GM21737 (cell line): ENCODE results near the gene DCPS.
A peak's percentile ranks its signal among the peaks of the same experiment; 100 is the strongest.
"Not testable (repeated sequence)": the region's sequence is repeated elsewhere in the genome, so short reads cannot be mapped to it uniquely, and the experiment has no call there.

Experiments used
- ATAC-seq: cut with Tn5 transposase; IDR thresholded peaks from one replicate; pipeline ENCODE4 v1.9.1; 2021; ENCODE audit warnings: mild to moderate bottlenecking, moderate library complexity; ENCODE audit not compliant: unreplicated experiment

Gene DCPS

DNA sequence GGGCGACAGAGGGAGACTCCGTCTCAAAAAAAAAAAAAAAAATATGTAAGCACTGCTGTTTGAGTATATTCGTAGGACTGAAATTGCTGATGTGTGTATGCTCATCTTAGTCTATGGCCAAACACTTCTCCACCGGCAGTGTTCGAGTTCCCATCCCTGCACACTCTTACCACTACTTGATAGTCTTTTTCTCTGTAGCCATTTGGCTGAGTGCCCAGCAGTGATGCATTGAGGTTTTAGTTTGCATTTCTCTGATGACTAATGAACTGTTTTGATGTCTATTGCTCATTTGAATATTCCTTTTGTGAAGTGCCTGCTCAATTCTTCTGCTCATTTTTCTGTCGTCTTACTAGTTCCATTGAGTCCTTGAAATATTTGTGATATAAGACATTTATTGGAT is 19.0 kb upstream of the DCPS start:
- no peak for ATAC-seq

DNA sequence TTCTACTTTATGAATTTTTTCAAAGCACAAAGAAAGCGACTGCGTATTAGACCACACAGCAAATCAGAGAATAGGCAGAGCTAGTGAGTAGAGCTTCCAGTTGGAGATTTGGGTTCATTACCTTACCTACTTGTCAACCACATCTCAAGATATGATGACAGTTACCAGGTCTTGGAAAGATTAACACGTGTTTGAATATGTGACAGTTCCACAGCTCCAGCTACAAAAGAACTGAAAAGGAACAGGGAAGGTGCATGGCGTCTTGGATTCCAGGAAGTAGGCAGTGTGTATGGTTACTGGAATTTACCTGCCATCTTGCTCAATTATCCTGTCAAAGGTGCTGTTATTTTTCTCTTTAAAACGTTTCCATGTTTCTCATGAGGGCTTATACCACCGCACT is 15.6 kb upstream of the DCPS start:
- no peak for ATAC-seq

DNA sequence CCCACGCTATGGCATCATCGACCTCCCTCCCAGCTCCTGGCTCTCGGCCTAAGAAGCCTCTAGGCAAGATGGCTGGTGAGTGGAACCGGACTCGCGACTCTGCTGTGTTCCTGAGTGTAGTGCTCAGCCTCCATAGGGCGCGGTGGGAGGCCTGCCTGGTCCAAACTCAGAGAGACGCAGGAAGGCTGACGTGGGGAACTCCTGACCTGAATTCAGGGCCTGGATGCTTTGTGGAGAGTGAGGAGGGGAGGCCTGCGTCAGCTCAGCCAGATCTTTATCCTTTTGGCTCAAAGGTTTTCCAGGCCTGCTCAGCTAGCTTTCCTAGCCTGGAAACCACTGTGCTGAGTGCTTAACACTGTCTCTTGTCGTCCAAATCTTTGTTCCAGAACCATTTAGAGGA is 13.0 kb upstream of the DCPS start:
- ATAC-seq: no peak

DNA sequence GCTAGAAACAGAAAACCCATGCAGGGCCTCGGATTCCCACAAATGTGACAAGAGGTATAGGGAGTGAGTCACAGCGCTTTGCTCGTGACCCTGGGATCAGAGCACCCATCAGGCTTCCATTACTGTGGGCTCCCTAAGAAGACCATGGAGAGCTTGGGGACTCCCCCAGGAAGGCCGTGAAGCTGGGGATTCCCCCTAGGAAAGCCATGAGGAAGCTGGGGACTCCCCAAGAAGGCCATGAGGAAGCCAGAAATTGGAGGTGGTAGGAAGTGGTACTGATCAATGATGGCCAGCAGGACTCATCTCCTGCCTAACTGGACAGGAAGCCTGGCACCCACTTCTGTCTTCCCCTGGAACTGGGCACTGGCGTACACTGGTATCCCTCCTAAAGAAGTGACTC is 10.1 kb upstream of the DCPS start:
- no peak for ATAC-seq

DNA sequence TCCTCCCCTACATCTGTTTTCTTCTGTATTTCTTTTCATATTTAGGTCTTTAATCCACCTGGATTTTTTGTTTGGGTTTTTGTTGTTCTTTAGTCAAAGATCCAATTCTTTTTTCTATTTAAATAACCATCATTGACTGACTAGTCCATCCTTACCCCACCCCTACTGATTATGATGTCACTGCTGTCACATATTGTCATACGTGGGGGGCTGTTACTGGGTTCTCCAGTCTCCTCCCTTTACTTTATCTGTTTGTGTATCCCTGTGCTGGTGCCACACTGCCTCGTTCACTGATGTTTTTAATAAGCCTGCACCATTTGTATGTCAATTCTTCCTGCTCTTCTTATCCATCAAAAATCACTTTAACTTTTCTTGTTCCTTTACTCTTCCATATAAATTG is 6.9 kb upstream of the DCPS start:
- ATAC-seq: no peak

DNA sequence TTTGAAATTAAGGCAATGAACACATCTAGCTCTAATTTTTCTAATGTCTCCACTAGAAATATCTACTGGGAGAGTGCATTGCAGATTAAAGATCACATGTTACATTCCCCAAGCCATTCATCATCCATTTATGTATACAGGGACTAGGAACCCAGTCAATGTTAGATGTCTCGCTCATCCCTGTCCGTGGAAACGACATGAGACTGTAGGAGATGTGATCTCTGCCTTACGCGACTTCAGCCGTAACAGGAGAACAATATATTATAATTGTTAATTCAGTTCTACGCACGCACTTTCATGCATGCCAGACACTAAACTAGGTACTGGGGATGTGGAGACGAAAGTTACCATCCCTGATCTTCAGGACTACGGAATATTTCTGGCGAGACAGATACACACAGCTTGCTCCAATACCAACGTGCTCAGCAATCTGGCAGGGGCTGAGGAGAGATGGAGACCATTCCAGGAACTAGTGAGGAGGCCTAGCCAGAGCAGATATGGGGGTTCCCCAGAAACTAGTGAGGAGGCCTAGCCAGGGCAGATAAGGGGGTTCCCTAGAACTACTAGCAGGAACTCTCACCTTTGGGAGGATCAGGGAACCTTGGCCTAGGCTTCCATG is 706 bp downstream of the DCPS start:
- ATAC-seq: peak; percentile 27

DNA sequence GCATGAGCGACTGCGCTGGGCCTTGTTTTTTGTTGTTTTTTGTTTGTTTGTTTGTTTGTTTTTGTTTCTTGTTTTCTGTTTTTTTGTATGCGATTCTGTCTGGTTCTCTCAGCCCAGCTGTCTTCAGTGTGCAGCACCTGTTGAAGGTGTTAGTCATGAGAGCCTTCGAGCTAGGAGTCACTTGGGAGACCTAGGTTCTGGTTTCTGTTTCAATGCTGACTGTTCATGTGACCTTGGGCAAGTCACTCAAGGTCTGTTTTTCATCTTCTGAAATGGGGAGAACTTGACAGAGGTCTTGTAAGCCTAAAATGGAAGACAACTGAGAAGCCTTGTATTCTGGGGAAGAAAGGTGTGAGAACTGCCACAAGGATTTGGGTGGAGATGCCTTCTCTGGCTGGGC is 1.8 kb downstream of the DCPS start:
- ATAC-seq: no peak

DNA sequence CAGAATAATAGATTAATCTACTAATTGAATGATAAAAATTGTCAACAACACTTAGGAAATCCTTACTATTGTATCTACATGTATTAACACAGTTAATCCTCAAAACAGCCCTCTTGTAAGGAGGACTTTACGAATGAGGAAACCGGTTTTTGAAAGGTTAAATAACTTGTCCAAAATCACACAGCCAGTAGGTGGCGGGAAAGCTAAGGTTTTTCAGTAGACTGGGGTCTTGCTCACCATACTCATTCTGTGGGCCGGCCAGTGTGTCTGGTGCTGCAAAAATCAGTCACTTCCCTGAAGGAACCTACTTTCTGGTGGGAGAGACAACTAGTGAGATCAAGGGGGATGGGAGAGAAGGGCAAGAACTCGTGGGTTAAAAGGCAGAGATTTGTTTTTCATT is 3.8 kb downstream of the DCPS start:
- no peak for ATAC-seq

DNA sequence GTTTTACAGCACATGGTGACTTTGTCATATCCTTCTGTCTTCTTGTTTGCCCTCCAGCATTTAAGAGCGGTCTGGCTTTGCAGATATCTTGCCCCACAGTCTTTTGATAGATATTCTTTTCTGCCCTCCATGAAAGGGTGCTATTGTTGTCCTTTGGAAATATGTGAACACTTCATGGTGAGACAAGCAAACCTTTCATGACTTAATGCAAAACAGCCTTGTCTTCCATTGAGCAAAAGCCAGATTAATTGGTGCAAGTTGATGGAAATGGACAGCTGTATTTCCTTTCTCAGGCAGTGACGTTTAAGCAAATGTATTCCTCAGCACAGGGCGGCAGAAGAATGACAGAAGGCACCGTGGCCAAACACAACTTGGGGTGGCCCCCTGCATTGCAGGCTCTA is 4.4 kb downstream of the DCPS start:
- no peak for ATAC-seq

DNA sequence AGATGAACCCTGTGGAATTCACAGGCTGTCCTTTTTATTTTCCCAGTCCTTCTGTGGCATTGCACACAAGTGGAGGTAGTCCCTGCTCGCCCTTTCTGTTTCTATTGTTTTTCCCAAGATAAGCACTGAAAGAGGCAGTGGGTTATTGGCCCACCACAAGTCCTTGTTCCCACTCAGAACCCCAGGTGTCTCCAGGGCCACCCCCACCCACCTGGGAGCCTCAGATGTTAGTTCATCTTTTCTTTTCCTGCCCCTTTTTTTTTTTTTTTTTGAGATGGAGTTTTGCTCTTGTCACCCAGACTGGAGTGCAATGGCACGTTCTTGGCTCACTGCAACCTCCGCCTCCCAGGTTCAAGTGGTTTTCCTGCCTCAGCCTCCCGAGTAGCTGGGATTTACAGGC is 4.9 kb downstream of the DCPS start:
- not testable (repeated sequence) for ATAC-seq

DNA sequence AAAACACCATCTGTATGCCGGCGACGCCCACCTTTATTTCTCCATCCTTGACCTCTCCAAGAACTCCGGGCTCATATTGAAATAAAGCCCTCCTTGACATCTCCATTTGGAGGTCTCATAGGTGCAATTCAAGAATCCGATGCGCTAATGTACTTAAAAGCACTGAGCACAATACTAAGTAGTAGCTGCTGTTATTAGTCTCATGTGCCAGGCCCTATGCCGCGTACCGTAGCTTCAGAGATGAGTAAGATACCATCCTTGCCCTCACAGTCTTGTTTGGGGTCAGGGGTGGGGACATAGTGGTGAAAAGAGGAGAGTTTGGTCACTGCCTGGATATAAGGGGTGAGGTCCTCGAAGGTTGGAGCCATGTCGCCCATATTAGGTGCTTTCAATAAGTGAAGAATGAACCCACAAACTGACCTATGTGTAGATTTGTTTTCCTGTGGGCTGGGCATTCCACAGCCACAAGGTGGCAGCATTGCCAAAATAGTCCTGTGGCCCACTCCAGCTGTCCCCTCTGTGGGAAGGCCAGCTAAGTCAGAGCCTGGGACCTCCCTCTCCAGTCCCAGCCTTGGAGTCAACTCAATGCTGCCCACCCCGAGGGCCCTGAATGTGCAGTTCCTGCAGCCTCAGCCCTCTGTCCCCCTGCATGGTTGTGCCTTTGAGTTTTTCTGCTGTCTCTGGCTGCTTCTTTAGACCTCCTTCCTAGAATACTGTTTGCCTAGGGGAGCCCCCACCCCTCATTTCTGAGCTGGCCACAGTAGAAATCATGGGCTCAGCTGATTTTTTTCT is 6.5 kb downstream of the DCPS start:
- no peak for ATAC-seq

DNA sequence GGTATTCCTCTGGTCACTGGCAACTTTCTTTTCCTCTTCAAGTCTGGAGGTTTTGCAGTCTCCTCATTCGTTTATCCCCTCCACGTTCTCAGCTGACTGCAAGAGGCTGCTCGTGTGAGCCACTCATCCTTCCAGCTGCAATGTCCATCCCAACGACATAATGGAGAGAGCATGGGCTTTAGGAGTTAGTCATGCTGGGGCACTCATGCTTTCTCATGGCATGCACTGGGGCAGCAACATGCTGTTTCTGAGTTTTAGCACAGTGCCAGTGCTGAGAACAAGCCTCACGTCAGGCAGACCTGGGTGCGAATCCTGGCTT is 7.1 kb downstream of the DCPS start:
- no peak for ATAC-seq

DNA sequence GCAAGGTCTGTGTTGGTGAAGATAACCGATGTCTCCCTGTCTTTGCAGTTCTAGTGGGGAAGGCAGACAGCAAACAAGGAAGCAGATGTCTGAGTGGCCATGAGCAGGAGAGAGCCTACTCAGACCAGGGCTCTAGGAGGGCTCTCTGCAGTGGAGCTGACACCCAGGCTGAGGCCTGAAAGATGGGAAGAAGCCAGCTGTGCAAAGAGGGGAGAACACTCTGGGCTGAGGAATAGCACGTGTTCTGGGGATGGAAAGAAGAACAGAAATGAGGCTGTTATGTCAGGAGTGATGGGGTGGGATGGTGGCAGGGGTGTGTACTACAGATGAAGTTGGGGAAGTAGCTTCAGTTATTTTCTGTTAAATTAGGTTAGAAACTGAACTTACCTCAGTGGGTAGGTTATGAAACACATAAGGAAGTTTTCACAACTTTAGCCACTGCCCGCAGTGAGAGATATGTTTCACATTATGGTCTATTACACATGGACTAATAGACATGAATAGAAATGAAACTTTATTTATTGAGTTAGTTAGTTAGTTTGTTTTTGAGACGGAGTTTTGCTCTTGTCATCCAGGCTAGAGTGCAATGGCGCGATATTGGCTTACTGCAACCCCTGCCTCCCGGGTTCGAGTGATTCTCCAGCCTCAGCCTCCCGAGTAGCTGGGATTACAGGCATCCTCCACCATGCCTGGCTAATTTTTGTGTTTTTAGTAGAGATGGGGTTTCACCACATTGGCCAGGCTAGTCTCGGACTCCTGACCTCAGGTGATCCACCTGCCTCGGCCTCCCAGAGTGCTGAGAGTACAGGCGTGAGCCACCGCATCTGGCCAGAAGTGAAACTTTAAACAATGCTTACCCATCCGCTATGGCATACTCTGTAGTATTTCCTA is 7.8 kb downstream of the DCPS start:
- ATAC-seq: peak; percentile 72

DNA sequence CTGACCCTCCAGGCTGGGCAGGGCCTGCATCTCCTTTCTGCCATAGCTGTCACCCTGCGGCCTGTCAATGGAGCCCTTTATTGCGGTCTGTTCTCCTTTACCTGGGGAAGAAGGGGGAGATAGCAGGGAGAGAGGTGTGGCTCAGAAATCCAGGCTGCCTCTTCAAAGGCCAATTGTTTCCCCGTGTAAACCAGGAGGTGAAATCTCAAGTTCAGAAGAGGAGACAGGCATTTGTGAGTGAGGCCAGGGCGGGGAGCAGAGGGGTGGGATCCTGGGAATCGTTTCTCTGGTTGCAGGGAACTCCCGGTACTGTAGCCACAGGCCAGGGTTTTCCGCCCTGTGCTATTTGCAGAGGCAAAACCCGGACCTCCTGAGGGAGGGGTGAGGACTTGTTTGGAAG is 9.1 kb downstream of the DCPS start:
- ATAC-seq: no peak

DNA sequence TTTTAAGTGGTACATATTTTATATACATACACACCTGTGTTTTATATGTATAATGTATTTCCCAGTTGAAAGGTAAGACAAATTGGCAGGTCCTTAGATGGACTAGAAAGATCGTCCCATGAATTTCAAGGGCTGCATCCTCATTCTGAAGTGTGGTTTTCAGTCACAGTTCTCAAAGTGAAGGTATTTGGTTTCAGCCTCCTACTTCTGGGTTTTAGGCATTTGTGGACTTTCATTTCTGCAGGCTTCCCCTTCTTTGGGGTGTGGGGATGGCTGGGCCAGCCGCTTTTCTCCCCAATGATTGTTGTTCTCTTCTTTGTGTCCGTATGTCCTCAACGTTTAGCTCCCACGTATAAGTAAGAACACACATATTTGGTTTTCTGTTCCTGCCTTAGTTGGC is 10.0 kb downstream of the DCPS start:
- ATAC-seq: no peak

DNA sequence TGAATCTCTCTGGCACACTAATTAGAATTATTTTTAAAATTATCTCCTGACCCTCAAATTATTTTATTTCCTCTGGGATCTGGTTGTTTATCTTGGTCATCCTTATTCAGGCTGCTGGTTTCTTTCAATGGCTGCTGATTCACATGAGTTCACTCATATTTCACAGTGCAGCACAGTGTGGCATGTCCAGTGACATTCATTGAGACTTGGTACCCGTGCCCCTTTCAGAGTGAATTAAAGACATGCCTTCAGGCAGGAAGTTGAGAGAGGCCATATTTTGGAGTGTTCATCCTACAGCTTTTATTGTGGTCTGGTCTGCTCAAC is 13.5 kb downstream of the DCPS start:
- no peak for ATAC-seq

DNA sequence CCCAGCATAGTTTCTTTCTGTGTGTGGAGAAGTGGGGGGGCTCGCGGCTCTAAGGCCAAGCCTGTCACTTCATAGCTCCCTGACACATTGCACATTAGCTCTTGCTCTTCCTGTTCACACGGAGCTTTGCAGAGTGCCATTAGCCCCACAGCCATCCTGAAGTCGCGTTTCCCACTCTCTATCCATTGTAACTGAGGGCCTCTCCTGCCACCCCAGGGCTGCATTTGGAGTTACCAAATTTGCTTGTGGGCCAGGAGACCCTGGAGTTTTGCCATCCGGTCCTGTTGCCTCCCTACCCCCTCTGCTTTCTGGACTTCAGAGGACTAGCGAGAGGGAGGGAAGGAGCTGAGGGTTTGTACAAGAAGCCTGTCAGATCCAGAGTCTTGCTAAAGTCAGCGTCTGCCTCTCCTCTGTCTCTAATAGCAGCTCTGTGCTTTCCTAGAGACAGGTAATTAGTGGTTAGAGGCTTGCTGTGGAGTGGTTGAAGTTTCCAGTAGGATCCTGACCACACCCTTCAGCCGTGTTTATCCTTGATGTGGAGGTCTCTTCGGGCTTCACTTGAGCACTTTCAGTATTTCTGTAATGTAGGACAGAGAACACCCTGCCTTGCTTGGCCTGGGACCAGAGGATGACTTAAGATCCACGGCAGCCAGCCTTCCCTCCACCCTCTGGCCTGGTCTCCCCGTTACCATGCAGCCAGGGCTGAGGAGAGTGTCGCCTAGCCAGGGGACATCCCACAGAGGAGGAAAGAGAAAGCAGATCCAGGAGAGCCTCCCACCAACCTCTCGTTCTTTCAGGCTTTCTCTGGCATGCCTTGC is 14.1 kb downstream of the DCPS start:
- peak; percentile 40 for ATAC-seq

DNA sequence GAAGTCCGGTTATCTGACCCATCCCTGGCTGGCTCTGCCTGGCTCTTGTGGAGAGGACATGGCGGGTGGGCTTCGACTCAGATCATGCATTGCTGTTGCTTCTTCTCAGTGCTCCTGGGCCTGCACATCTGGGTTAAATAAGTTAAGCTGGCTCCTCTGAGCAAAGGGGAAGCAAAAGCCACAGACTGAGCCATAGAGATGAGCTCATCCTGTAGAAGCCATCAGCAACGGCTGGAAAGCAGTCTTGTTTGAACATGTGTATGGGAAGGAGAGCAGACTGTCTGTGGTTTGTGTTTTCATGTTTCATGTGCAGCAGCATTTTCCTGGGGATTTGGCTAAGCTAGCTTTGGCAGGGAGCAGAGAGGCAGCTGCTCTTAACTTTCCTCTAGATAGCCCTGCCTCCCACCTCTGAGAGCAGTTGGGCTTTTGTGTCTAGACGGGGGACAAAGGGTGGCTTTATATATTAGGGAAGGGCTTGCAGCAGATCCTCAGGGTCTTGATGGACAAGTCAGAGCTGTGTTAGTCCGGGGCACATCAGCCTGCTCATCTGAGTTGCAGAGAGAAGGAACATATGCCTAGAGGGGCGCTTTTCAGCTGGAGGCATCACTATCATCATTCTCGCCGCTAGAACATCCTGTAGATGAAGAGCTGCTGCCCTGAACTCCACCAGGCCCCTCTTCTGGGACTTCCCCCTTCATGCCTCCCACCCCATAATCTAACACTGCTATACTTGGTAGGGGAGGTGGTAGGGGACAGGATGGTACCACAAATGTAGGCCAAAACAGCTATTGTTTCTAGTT is 14.9 kb downstream of the DCPS start:
- ATAC-seq: peak; percentile 82

DNA sequence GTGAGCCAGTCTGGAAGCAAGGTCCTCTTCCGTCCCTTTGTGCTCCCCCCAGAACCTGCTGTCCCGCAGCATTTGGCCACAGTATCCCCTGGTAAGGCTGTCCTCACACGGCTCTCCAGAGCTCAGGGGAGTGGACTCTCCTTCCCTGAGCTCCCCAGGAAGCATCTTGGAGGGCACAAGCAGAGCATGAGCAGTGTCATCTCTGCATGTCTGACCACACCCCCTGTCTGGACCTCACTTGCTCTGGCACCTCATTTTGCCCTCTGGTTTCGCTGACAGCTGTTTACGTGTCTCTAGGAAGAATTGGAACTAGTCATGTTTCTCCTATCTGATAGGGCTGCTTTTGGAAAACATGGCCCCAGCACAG is 15.5 kb downstream of the DCPS start:
- ATAC-seq: no peak

DNA sequence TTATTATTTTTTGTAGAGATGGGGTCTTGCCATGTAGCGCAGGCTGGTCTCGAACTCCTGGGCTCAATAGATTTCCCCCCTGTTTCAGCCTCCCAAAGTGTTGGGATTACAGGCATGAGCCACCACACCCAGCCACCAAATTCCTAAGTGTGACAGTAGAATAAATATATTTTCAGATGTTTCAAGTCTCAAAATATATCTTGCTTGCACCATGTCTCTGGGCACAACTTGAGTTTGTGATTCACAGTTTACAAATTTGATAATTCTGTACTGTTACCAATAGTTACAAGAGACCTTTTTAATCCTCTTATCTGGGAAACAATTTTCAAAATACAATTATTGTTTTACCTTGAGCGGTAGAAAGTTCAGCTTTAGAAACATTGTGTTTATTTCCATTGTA is 19.1 kb downstream of the DCPS start:
- ATAC-seq: no peak
